Measurements from ENCODE around the gene COL1A1. TPM values are rescaled to one million over a fixed set of nuclear protein-coding genes. Genes with fewer than 3 reads are reported as not detected.

The COL1A1 gene
- total RNA-seq, 1 donor from 2014 or later, result 1.1 TPM

DNA sequence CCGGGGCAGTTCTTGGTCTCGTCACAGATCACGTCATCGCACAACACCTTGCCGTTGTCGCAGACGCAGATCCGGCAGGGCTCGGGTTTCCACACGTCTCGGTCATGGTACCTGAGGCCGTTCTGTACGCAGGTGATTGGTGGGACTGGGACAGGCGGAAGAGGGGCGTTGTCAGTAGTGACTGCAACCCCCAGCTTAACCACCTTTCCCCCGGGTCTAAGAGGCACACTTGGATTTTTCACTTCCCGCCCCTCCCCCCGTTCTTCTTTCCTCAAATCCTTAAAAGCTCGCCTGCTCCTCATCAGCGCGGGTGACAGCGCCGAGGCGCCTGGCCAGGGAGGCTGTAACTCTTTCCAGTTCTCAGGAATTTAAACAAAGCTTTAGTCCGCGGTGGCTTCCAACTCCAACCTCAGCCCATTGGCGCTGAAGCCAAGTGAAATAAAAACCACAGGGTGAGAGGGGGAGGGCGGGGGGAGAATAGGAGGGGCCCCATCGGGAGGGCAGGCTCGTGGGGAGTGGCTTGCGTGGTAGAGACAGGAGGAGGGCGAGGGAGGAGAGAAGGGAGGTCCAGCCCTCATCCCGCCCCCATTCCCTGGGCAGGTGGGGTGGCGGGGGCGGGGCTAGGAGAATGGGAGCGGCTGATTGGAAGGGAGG is 1.5 kb downstream of the COL1A1 start:
- Histone ChIP-seq H3K4me3 (peak overlapping the region; percentile 40), H3K27me3 (peaks cover 53% of the 10 kb centered on the region), H3K4me1 (peaks cover 3% of the 10 kb centered on the region), H3K9ac (no peak overlapping the region), H2AFZ (replicated peaks) (peak overlapping the region; percentile 33), H3F3A (ENCODE audit: low read depth) (peaks cover 14% of the 10 kb centered on the region), H4K20me1 (ENCODE audit: low read depth) (no peaks in the 10 kb centered on the region), H3K4me2 (peak overlapping the region; percentile 76), H3K9me3 (ENCODE audit: low read depth) (no peaks in the 10 kb centered on the region), H3K27ac (no peak overlapping the region), H3K36me3 (no peaks in the 10 kb centered on the region), H3K79me2 (ENCODE audit: low read depth) (no peaks in the 10 kb centered on the region)
- peaks cover 18% of the 10 kb centered on the region for H3K27me3 Mint-ChIP-seq (ENCODE audit: insufficient read depth, low read depth)
- peak; percentile 90 for DNase-seq (ENCODE audit: low spot score)
- H3K4me1 Mint-ChIP-seq, result peaks cover 34% of the 10 kb centered on the region
- no peaks in the 10 kb centered on the region for H3K9me3 Mint-ChIP-seq
- TF ChIP-seq EZH2 (IDR thresholded peaks at IDR 0.05) (no peak), CTCF (IDR thresholded peaks at IDR 0.05) (no peak)
- H3K36me3 Mint-ChIP-seq, result no peaks in the 10 kb centered on the region
- H3K4me3 Mint-ChIP-seq, result peak overlapping the region; percentile 83
- no peak overlapping the region for H3K27ac Mint-ChIP-seq

GRCh38 chr17:50199211-50199802 is 2.1 kb downstream of the COL1A1 start:
- Mint-ChIP-seq H3K4me1 (peaks cover 32% of the 10 kb centered on the region), H3K9me3 (no peaks in the 10 kb centered on the region), H3K27me3 (ENCODE audit: insufficient read depth, low read depth) (peaks cover 18% of the 10 kb centered on the region), H3K27ac (no peak overlapping the region), H3K36me3 (no peaks in the 10 kb centered on the region), H3K4me3 (no peak overlapping the region)
- no peaks in the 10 kb centered on the region for H4K20me1 ChIP-seq (ENCODE audit: low read depth)
- peaks cover 53% of the 10 kb centered on the region for H3K27me3 ChIP-seq
- peak overlapping the region; percentile 40 for H3K4me3 ChIP-seq
- no peak for TF ChIP-seq EZH2phosphoT487 (IDR thresholded peaks at IDR 0.05)
- TF ChIP-seq CTCF (IDR thresholded peaks at IDR 0.05), result no peak
- no peak for TF ChIP-seq EZH2 (IDR thresholded peaks at IDR 0.05)
- H3K4me1 ChIP-seq, result peaks cover 3% of the 10 kb centered on the region
- H3K9me3 ChIP-seq (ENCODE audit: low read depth), result no peaks in the 10 kb centered on the region
- peak overlapping the region; percentile 33 for H2AFZ ChIP-seq (replicated peaks)
- no peak for DNase-seq (ENCODE audit: low spot score)
- peak overlapping the region; percentile 76 for H3K4me2 ChIP-seq
- no peaks in the 10 kb centered on the region for H3K36me3 ChIP-seq
- no peak overlapping the region for H3K9ac ChIP-seq
- H3K79me2 ChIP-seq (ENCODE audit: low read depth), result no peaks in the 10 kb centered on the region
- H3F3A ChIP-seq (ENCODE audit: low read depth), result peaks cover 14% of the 10 kb centered on the region
- H3K27ac ChIP-seq, result no peak overlapping the region

DNA sequence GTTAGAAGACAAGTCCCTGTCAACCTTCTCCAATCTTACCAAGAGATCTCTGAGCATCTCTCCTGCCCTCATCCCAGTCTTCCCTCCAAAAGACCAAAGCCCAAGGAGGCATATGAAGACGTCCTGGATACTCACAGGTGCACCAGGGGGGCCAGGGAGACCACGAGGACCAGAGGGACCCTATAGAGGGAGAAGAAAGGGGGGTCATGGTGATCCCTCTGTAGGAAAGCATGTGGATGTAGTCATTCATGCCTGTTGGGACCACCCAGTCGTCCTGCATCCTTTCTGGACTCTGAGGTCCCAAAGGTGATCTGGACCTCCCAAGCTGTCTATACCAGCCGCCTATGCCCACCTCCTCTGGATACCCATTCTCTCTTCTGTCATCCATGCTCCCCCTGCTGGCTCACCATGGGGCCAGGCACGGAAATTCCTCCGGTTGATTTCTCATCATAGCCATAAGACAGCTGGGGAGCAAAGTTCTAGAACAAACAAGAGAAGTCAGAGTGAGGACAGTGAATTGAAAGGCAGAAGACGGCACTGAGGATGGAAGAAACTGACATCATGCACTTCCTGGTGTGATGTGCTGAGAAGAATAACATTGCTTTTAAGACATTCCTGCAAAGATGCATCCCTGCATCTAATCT is 3.3 kb downstream of the COL1A1 start:
- Mint-ChIP-seq H3K36me3 (no peaks in the 10 kb centered on the region), H3K27ac (no peak overlapping the region), H3K4me1 (peaks cover 26% of the 10 kb centered on the region), H3K4me3 (peak overlapping the region; percentile 52), H3K27me3 (ENCODE audit: insufficient read depth, low read depth) (peaks cover 19% of the 10 kb centered on the region), H3K9me3 (no peaks in the 10 kb centered on the region)
- H3K4me1 ChIP-seq, result peaks cover 3% of the 10 kb centered on the region
- DNase-seq (ENCODE audit: low spot score), result peak; percentile 70
- H2AFZ ChIP-seq (replicated peaks), result no peak overlapping the region
- no peaks in the 10 kb centered on the region for H4K20me1 ChIP-seq (ENCODE audit: low read depth)
- H3K36me3 ChIP-seq, result no peaks in the 10 kb centered on the region
- H3K27me3 ChIP-seq, result peaks cover 42% of the 10 kb centered on the region
- H3K4me2 ChIP-seq, result no peak overlapping the region
- TF ChIP-seq CTCF (IDR thresholded peaks at IDR 0.05) (peak; percentile 72), EZH2 (IDR thresholded peaks at IDR 0.05) (no peak)
- H3F3A ChIP-seq (ENCODE audit: low read depth), result peaks cover 14% of the 10 kb centered on the region
- H3K9ac ChIP-seq, result no peak overlapping the region
- no peak overlapping the region for H3K27ac ChIP-seq
- H3K4me3 ChIP-seq, result no peak overlapping the region
- H3K79me2 ChIP-seq (ENCODE audit: low read depth), result no peaks in the 10 kb centered on the region
- no peaks in the 10 kb centered on the region for H3K9me3 ChIP-seq (ENCODE audit: low read depth)

Data from neural progenitor cell (in vitro differentiated cells).